Panc1 (cell line): Measurements from ENCODE around the gene MBD6. TPM values are rescaled to one million over a fixed set of nuclear protein-coding genes. Genes with fewer than 3 reads are reported as not detected.

ENCODE experiments used
- ATAC-seq: fragments of 200-7000 bp; cut with Tn5 transposase; 2 replicates; pipeline ENCODE4 v1.9.1; 2020; ENCODE audit warnings: mild to moderate bottlenecking, moderate library complexity
- BruUV-seq: library from RNA; stranded (reverse); fragments of 400-500 nt; replicated peaks from 2 replicates; lab custom pipeline; 2021; lab: Mats Ljungman, UMichigan
- CTCF ChIA-PET: fragments of 300-600 bp; sonication (Branson Sonifier 250); formaldehyde crosslinking; loops from one replicate; lab custom pipeline; 2022; ENCODE audit warnings: antibody characterized with exemption; lab: Charles Lee
- POLR2A ChIA-PET: fragments of 300-600 bp; sonication (Branson Sonifier 250); formaldehyde crosslinking; loops from one replicate; lab custom pipeline; 2022; ENCODE audit warnings: antibody characterized with exemption; lab: Charles Lee
- DNase-seq: peaks from one replicate; pipeline ENCODE4 v3.0.0-alpha.2; 2010; ENCODE audit warnings: low read depth, low spot score
- H3K27ac ChIP-seq: 2 replicates; pipeline ENCODE4 v1.5.1; 2011; ENCODE audit warnings: mild to moderate bottlenecking, low read length, inconsistent platforms
- H3K27me3 ChIP-seq: fragments of 200-500 bp; sonication (Bioruptor generic); 2 replicates; pipeline ENCODE4 v1.6.0; 2014; ENCODE audit warnings: low read length, inconsistent platforms; ENCODE audit not compliant: control insufficient read depth, insufficient read depth
- H3K36me3 ChIP-seq: fragments of 200-500 bp; sonication (Bioruptor generic); 2 replicates; pipeline ENCODE4 v1.5.1; 2014; ENCODE audit warnings: inconsistent platforms, mild to moderate bottlenecking, low read length, moderate library complexity; ENCODE audit not compliant: control insufficient read depth, insufficient read depth
- H3K4me1 ChIP-seq: 2 replicates; pipeline ENCODE4 v1.5.1; 2011; ENCODE audit warnings: inconsistent platforms, mild to moderate bottlenecking, low read length, moderate library complexity; ENCODE audit not compliant: control insufficient read depth, insufficient read depth
- H3K4me3 ChIP-seq, 2 experiments: 2 replicates each; pipeline ENCODE4 v1.5.1; 2011 to 2012; ENCODE audit warnings: low read depth in 2 of 2, low read length in 2 of 2, mild to moderate bottlenecking in 2 of 2, inconsistent platforms in 1 of 2, moderate library complexity in 1 of 2
- H3K9me3 ChIP-seq: fragments of 200-500 bp; sonication (Bioruptor generic); 2 replicates; pipeline ENCODE4 v1.5.1; 2014; ENCODE audit warnings: low read depth, mild to moderate bottlenecking, inconsistent platforms, low read length, moderate library complexity; ENCODE audit not compliant: control insufficient read depth, insufficient read depth
- CTCF ChIP-seq: fragments of 450-650 bp; IDR thresholded peaks from 2 replicates; pipeline ENCODE4 v1.5.1; 2017; ENCODE audit warnings: mild to moderate bottlenecking
- POLR2AphosphoS5 ChIP-seq: IDR thresholded peaks from 2 replicates; pipeline ENCODE4 v1.6.1; 2012; ENCODE audit warnings: mild to moderate bottlenecking, low read depth, low read length, moderate library complexity
- REST ChIP-seq, 2 experiments: IDR thresholded peaks; 2 replicates each; pipeline ENCODE4 v1.6.1; 2011 to 2012; ENCODE audit warnings: low read depth in 2 of 2, control low read depth in 1 of 2, low read length in 1 of 2, mild to moderate bottlenecking in 1 of 2, moderate library complexity in 1 of 2; ENCODE audit not compliant: insufficient read depth in 1 of 2
- SIN3A ChIP-seq: IDR thresholded peaks from 2 replicates; pipeline ENCODE4 v1.6.1; 2012; ENCODE audit warnings: low read depth, mild to moderate bottlenecking, low read length, moderate library complexity, borderline replicate concordance; ENCODE audit not compliant: insufficient read depth
- TCF7L2 ChIP-seq: IDR thresholded peaks from 2 replicates; pipeline ENCODE4 v1.6.1; 2011; ENCODE audit warnings: mild to moderate bottlenecking, low read depth, low read length, inconsistent platforms
- in situ Hi-C: cut with HindIII; loops from 2 replicates; pipeline ENCODE4 v1.10.0; 2016; ENCODE audit warnings: low sequenced_read_pairs, low pct_unique_long_range_greater_than_20kb
- intact Hi-C: fragments of 100-400 bp; cut with micrococcal nuclease; formaldehyde crosslinking; loops from one replicate; pipeline ENCODE4 v1.10.0; 2022; ENCODE audit not compliant: unreplicated experiment
- total RNA-seq: library from RNA; stranded (reverse); gene quantifications from one replicate; pipeline ENCODE4 v1.2.1, GENCODE V29; 2021; ENCODE audit not compliant: unreplicated experiment

The MBD6 gene
- total RNA-seq, 1 experiment from 2014 or later, result 115 TPM

GRCh38 chr12:57522887-57523705 lies 472 bp downstream of the MBD6 start:
- intact Hi-C loops, result no loop called here
- Histone ChIP-seq H3K27ac (peak overlapping the region; percentile 97), H3K27me3 (no peaks in the 10 kb centered on the region), H3K4me1 (peaks cover 36% of the 10 kb centered on the region), H3K9me3 (no peaks in the 10 kb centered on the region), H3K36me3 (peaks cover 12% of the 10 kb centered on the region; the same call in 1 of the 2 replicates), H3K4me3 (peak overlapping the region; percentile 85 to 86)
- POLR2A ChIA-PET, result no interaction called here
- BruUV-seq, result TSS peak; percentile 60
- no peak for TF ChIP-seq TCF7L2
- no peak for TF ChIP-seq SIN3A
- TF ChIP-seq POLR2AphosphoS5, result no peak
- no peak for TF ChIP-seq CTCF
- no peak for TF ChIP-seq REST (IDR thresholded peaks at IDR 0.05; ENCODE audit: insufficient read depth in 1 of 2, low read depth in 2 of 2, low read length in 1 of 2)
- DNase-seq, result no peak
- in situ Hi-C loops, result no loop called here
- no peak for ATAC-seq
- CTCF ChIA-PET, result no interaction called here

- in situ Hi-C loops (no loop called here), intact Hi-C loops (no loop called here)
- no peaks in the 10 kb centered on the region for H3K9me3 ChIP-seq
- peak overlapping the region; percentile 97 for H3K27ac ChIP-seq
- DNase-seq, result no peak
- H3K4me1 ChIP-seq, result peaks cover 31% of the 10 kb centered on the region
- TF ChIP-seq POLR2AphosphoS5 (no peak), CTCF (no peak), TCF7L2 (no peak), REST (IDR thresholded peaks at IDR 0.05; ENCODE audit: insufficient read depth in 1 of 2, low read depth in 2 of 2, low read length in 1 of 2) (no peak), SIN3A (no peak)
- ATAC-seq, result no peak
- peaks cover 12% of the 10 kb centered on the region; the same call in 1 of the 2 replicates for H3K36me3 ChIP-seq
- ChIA-PET POLR2A (no interaction called here), CTCF (interaction anchor here (0.9 kb wide), 1 partner anchor 68 kb away, joined by 3 read pairs; no protein-coding TSS in a partner anchor)
- no TSS peak for BruUV-seq
- H3K27me3 ChIP-seq, result no peaks in the 10 kb centered on the region
- H3K4me3 ChIP-seq, result peak overlapping the region; percentile 85 to 86
Measured at GRCh38 chr12:57523706-57524614, 1.3 kb downstream of the MBD6 start.
